Measurements from ENCODE around the gene ABHD15.

- no peak for TF ChIP-seq POLR2AphosphoS5 (IDR thresholded peaks at IDR 0.05; ENCODE audit: insufficient read depth in 1 of 2, low read depth in 1 of 2)
- no peak for TF ChIP-seq CTCF (IDR thresholded peaks at IDR 0.05)
These were observed 43.6 kb upstream of the ABHD15 start for GRCh38 chr17:29610395-29610794.
